IMR-90 (cell line): Measurements from ENCODE around the gene LCA5L. TPM values are rescaled to one million over a fixed set of nuclear protein-coding genes. Genes with fewer than 3 reads are reported as not detected.

ENCODE experiments used
- ATAC-seq: fragments of 200-7000 bp; cut with Tn5 transposase; 2 replicates; pipeline ENCODE4 v1.9.1; 2020; ENCODE audit warnings: low read depth, mild to moderate bottlenecking, moderate library complexity
- BruUV-seq: library from RNA; stranded (reverse); fragments of 400-500 nt; replicated peaks from 2 replicates; lab custom pipeline; 2021; lab: Mats Ljungman, UMichigan
- CTCF ChIA-PET: fragments of 300-600 bp; formaldehyde crosslinking; extraction: SDS; loops from one replicate; lab custom pipeline; 2021; ENCODE audit warnings: antibody characterized with exemption; lab: Yijun Ruan, JAX
- POLR2A ChIA-PET: fragments of 300-600 bp; sonication (Branson Sonifier 250); formaldehyde crosslinking; loops from one replicate; lab custom pipeline; 2022; ENCODE audit warnings: antibody characterized with exemption; ENCODE audit not compliant: unreplicated experiment; lab: Charles Lee
- DNase-seq: peaks from one replicate; pipeline ENCODE4 v3.0.0; 2013
- H2AFZ ChIP-seq: replicated peaks from 2 replicates; pipeline ENCODE3; 2013; ENCODE audit warnings: low read length, mild to moderate bottlenecking; ENCODE audit not compliant: poor library complexity
- H2AK5ac ChIP-seq: 2 replicates; pipeline ENCODE4 v1.6.1; 2013; ENCODE audit warnings: low read depth, low read length, inconsistent platforms
- H2AK9ac ChIP-seq: replicated peaks from 2 replicates; pipeline ENCODE3; 2013; ENCODE audit warnings: mild to moderate bottlenecking, low read depth, low read length, moderate library complexity; ENCODE audit not compliant: poor library complexity
- H2BK120ac ChIP-seq: 2 replicates; pipeline ENCODE4 v1.6.1; 2013; ENCODE audit warnings: low read depth, low read length, inconsistent platforms
- H2BK15ac ChIP-seq: 3 replicates; pipeline ENCODE4 v1.6.1; 2013; ENCODE audit warnings: low read depth, low read length, inconsistent platforms
- H2BK20ac ChIP-seq: 2 replicates; pipeline ENCODE4 v1.6.1; 2013; ENCODE audit warnings: low read depth, mild to moderate bottlenecking, inconsistent platforms, low read length, moderate library complexity
- H2BK5ac ChIP-seq: 2 replicates; pipeline ENCODE4 v1.6.1; 2013; ENCODE audit warnings: mild to moderate bottlenecking, low read depth, low read length, inconsistent platforms; ENCODE audit not compliant: poor library complexity, severe bottlenecking
- H3K14ac ChIP-seq: replicated peaks from 2 replicates; pipeline ENCODE4 v1.6.1; 2013; ENCODE audit warnings: low read depth, low read length, inconsistent platforms
- H3K18ac ChIP-seq: 2 replicates; pipeline ENCODE4 v1.6.1; 2013; ENCODE audit warnings: low read depth, low read length, control low read depth
- H3K23ac ChIP-seq: 2 replicates; pipeline ENCODE4 v1.6.1; 2013; ENCODE audit warnings: low read depth, low read length, inconsistent platforms
- H3K27ac ChIP-seq: 2 replicates; pipeline ENCODE4 v1.5.1; 2013; ENCODE audit warnings: mild to moderate bottlenecking, control low read depth, low read length; ENCODE audit not compliant: insufficient read depth
- H3K27me3 ChIP-seq: 2 replicates; pipeline ENCODE4 v1.6.1; 2013; ENCODE audit warnings: low read length; ENCODE audit not compliant: control insufficient read depth, insufficient read depth
- H3K36me3 ChIP-seq: 2 replicates; pipeline ENCODE4 v1.6.1; 2013; ENCODE audit warnings: low read length, mixed read lengths; ENCODE audit not compliant: control insufficient read depth, insufficient read depth
- H3K4ac ChIP-seq: 2 replicates; pipeline ENCODE4 v1.6.1; 2013; ENCODE audit warnings: low read depth, low read length, inconsistent platforms
- H3K4me1 ChIP-seq: 2 replicates; pipeline ENCODE4 v1.6.1; 2013; ENCODE audit warnings: low read length, mixed read lengths; ENCODE audit not compliant: control insufficient read depth, insufficient read depth
- H3K4me2 ChIP-seq: 2 replicates; pipeline ENCODE4 v1.6.1; 2013; ENCODE audit warnings: low read depth, mild to moderate bottlenecking, control low read depth, low read length, moderate library complexity
- H3K4me3 ChIP-seq: 2 replicates; pipeline ENCODE4 v1.5.1; 2013; ENCODE audit warnings: low read depth, mild to moderate bottlenecking, control low read depth, low read length, moderate library complexity; ENCODE audit not compliant: insufficient read depth
- H3K56ac ChIP-seq: 2 replicates; pipeline ENCODE4 v1.6.1; 2013; ENCODE audit warnings: low read length, inconsistent platforms; ENCODE audit not compliant: insufficient read depth; ENCODE audit errors: extremely low read depth
- H3K79me1 ChIP-seq, 2 experiments: 2 replicates each; pipeline ENCODE4 v1.6.1; 2013; ENCODE audit warnings: low read length in 2 of 2, inconsistent platforms in 1 of 2, low read depth in 1 of 2
- H3K9ac ChIP-seq: 2 replicates; pipeline ENCODE4 v1.6.1; 2013; ENCODE audit warnings: low read depth, low read length, control low read depth
- H3K9me1 ChIP-seq: 2 replicates; pipeline ENCODE4 v1.6.1; 2013; ENCODE audit warnings: low read length, inconsistent platforms; ENCODE audit not compliant: insufficient read depth
- H3K9me3 ChIP-seq: 2 replicates; pipeline ENCODE4 v1.6.1; 2013; ENCODE audit warnings: low read length; ENCODE audit not compliant: control insufficient read depth, insufficient read depth
- H4K20me1 ChIP-seq: 2 replicates; pipeline ENCODE4 v1.6.1; 2013; ENCODE audit warnings: low read length, inconsistent platforms; ENCODE audit not compliant: insufficient read depth
- H4K5ac ChIP-seq: 2 replicates; pipeline ENCODE4 v1.6.1; 2013; ENCODE audit warnings: mild to moderate bottlenecking, low read depth, low read length, control low read depth
- H4K8ac ChIP-seq, 2 experiments: 2 replicates each; pipeline ENCODE4 v1.6.1; 2013; ENCODE audit warnings: low read depth in 2 of 2, low read length in 2 of 2, control low read depth in 1 of 2, inconsistent platforms in 1 of 2
- H4K91ac ChIP-seq: 2 replicates; pipeline ENCODE4 v1.6.1; 2013; ENCODE audit warnings: low read depth, low read length, inconsistent platforms; ENCODE audit not compliant: insufficient read depth
- MXI1 ChIP-seq: IDR thresholded peaks from 2 replicates; pipeline ENCODE4 v1.6.1; 2012; ENCODE audit warnings: low read depth, mild to moderate bottlenecking, low read length, moderate library complexity, borderline replicate concordance
- NFE2L2 ChIP-seq: fragments of 150-350 bp; IDR thresholded peaks from 2 replicates; pipeline ENCODE4 v1.6.1; 2016; ENCODE audit warnings: low read depth, mild to moderate bottlenecking, low read length
- whole genome bisulfite sequencing, 2 experiments: methylation state at CpG; one replicate each; pipeline versions ENCODE4 v1.1.5 to v1.1.7; 2013; ENCODE audit warnings: missing lambda C conversion rate in 2 of 2; ENCODE audit not compliant: insufficient read length in 1 of 2; ENCODE audit errors: extremely low coverage in 2 of 2; 5-methylcytosine and 5-hydroxymethylcytosine counted together
- dilution Hi-C: fragments of 300-500 bp; cut with HindIII; formaldehyde crosslinking; loops from one replicate; pipeline ENCODE4 v1.14.3; 2018; ENCODE audit warnings: low sequenced_read_pairs; ENCODE audit not compliant: unreplicated experiment
- in situ Hi-C: fragments of 300-500 bp; cut with MboI; formaldehyde crosslinking; loops from 3 replicates; pipeline ENCODE4 v1.14.3; 2019; ENCODE audit warnings: low sequenced_read_pairs, inconsistent platforms, mixed read lengths
- intact Hi-C: fragments of 100-400 bp; cut with micrococcal nuclease; formaldehyde crosslinking; loops from 2 replicates; pipeline ENCODE4 v1.10.0; 2022
- polyA plus RNA-seq, 3 experiments: library from polyadenylated mRNA; depleted of rRNA; stranded (reverse); fragments of >200 nt; gene quantifications; 2 replicates each; pipeline ENCODE4 v1.2.3, GENCODE V29; 2012; ENCODE audit warnings: low replicate concordance in 1 of 3
- total RNA-seq: library from RNA; depleted of rRNA; stranded (reverse); fragments of >200 nt; gene quantifications from 2 replicates; pipeline ENCODE4 v1.2.3, GENCODE V29; 2012

The LCA5L gene
- total and polyA plus RNA-seq, 2 of the 4 experiments (the other 2 are of a cell fraction), result 0.18 to 0.26 TPM

GRCh38 chr21:39474611-39475010 is 29.0 kb upstream of the LCA5L start:
- Histone ChIP-seq H3K27me3 (no peaks in the 10 kb centered on the region), H3K4me3 (no peak overlapping the region), H3K4me1 (no peaks in the 10 kb centered on the region), H3K36me3 (no peaks in the 10 kb centered on the region), H2BK120ac (no peak overlapping the region), H3K9me3 (no peaks in the 10 kb centered on the region), H4K5ac (no peak overlapping the region), H4K20me1 (no peaks in the 10 kb centered on the region), H4K91ac (no peak overlapping the region), H2BK15ac (no peak overlapping the region), H3K23ac (no peak overlapping the region), H4K8ac (no peak overlapping the region), H2BK20ac (no peak overlapping the region), H2AK9ac (no peak overlapping the region), H3K14ac (no peak overlapping the region), H2AFZ (no peak overlapping the region), H2AK5ac (no peak overlapping the region), H3K56ac (no peak overlapping the region), H3K4ac (no peak overlapping the region), H3K27ac (no peak overlapping the region), H3K4me2 (no peak overlapping the region), H3K9me1 (no peaks in the 10 kb centered on the region), H3K9ac (no peak overlapping the region), H3K79me1 (no peaks in the 10 kb centered on the region), H3K18ac (no peak overlapping the region), H2BK5ac (no peak overlapping the region)
- BruUV-seq, result no TSS peak
- CTCF ChIA-PET, result interaction anchor here (0.9 kb wide), 1 partner anchor 34 kb away, joined by 3 read pairs; no protein-coding TSS in a partner anchor
- intact Hi-C loops (no loop called here), in situ Hi-C loops (no loop called here), dilution Hi-C loops (no loop called here)
- no peak for DNase-seq
- no peak; the same call in 1 of the 2 replicates for ATAC-seq
- WGBS, 2 experiments, result no CpG with 5 or more reads among the region's 2 CpGs
- TF ChIP-seq NFE2L2 (no peak), MXI1 (no peak)
- POLR2A ChIA-PET, result no interaction called here
